Coronary artery (tissue), 2 donors: ENCODE results near the gene HDGFL3.
"Not testable (repeated sequence)": the region's sequence is repeated elsewhere in the genome, so short reads cannot be mapped to it uniquely, and the experiment has no call there.

Experiments
- DNase-seq: peaks from one replicate; pipeline ENCODE4 v3.0.0-alpha.2; 2017; ENCODE audit warnings: low spot score
- H3K27ac ChIP-seq, 2 donors: fragments of 200-600 bp; sonication (generic); one replicate each; pipeline ENCODE4 v1.5.1; 2016 to 2019
- H3K4me3 ChIP-seq: fragments of 200-600 bp; sonication (generic); 2 replicates; pipeline ENCODE4 v1.5.1; 2016; ENCODE audit warnings: mild to moderate bottlenecking, moderate library complexity
- CTCF ChIP-seq: fragments of 200-600 bp; sonication (generic); IDR thresholded peaks from one replicate; pipeline ENCODE4 v1.5.1; 2019; ENCODE audit warnings: antibody characterized with exemption

HDGFL3 gene

GRCh38 chr15:83225449-83225848 is 17.8 kb upstream of the HDGFL3 start:
- TF ChIP-seq CTCF, result no peak
- Histone ChIP-seq H3K27ac (no peak overlapping the region), H3K4me3 (no peak overlapping the region)
- no peak for DNase-seq

GRCh38 chr15:83221781-83222180 is 14.2 kb upstream of the HDGFL3 start:
- not testable (repeated sequence) for H3K4me3 ChIP-seq, DNase-seq, H3K27ac ChIP-seq

- no peak for TF ChIP-seq CTCF
- DNase-seq, result no peak
- H3K4me3 ChIP-seq, result no peak overlapping the region
- H3K27ac ChIP-seq, result no peak overlapping the region
These were observed 11.4 kb upstream of the HDGFL3 start for GRCh38 chr15:83219026-83219425.

GRCh38 chr15:83215306-83215705 is 7.7 kb upstream of the HDGFL3 start:
- H3K27ac ChIP-seq, result no peak overlapping the region
- no peak overlapping the region for H3K4me3 ChIP-seq
- no peak for DNase-seq
- no peak for TF ChIP-seq CTCF

- Histone ChIP-seq H3K27ac (no peak overlapping the region), H3K4me3 (no peak overlapping the region)
- no peak for DNase-seq
- TF ChIP-seq CTCF, result no peak
These were observed 3.0 kb upstream of the HDGFL3 start for GRCh38 chr15:83210619-83211018.

- DNase-seq, result no peak
- H3K4me3 ChIP-seq, result no peak overlapping the region
- no peak overlapping the region for H3K27ac ChIP-seq
- TF ChIP-seq CTCF, result no peak
These were observed 1.7 kb upstream of the HDGFL3 start for GRCh38 chr15:83209333-83209732.

- H3K27ac ChIP-seq, result peak overlapping the region; percentile 93 to 96
- no peak for TF ChIP-seq CTCF
- H3K4me3 ChIP-seq, result peak overlapping the region; percentile 87
- DNase-seq, result no peak
These were observed 691 bp upstream of the HDGFL3 start for GRCh38 chr15:83208367-83208661.

GRCh38 chr15:83207009-83207659 is 489 bp downstream of the HDGFL3 start:
- TF ChIP-seq CTCF, result no peak
- peak overlapping the region; percentile 93 to 96 for H3K27ac ChIP-seq
- DNase-seq, result peak; percentile 75
- peak overlapping the region; percentile 87 for H3K4me3 ChIP-seq
